Measurements from ENCODE around the gene GH1.
A peak's percentile ranks its signal among the peaks of the same experiment; 100 is the strongest.

DNA sequence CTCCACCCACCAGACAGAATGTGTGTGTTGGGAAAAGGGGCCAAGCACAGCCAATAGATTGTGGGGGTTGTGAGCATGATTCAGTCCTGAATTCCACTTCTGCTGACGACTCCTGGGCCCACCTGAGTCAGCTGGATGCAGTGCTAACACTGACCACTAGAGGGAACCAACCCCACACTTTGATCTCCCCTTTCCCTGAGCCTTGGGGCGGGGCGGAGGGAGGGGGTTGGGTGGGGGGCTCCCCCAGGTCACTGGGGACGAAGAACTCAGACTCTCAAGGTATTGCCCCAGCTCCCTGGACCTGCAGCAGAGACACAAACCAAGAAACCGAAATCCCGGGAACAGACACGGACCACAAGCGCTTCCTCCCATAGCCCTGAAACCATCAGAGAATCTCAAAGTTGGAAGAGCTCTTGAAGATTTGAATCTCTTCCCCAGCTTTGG lies 7.0 kb downstream of the GH1 start:
- TF ChIP-seq, protein P1, sequence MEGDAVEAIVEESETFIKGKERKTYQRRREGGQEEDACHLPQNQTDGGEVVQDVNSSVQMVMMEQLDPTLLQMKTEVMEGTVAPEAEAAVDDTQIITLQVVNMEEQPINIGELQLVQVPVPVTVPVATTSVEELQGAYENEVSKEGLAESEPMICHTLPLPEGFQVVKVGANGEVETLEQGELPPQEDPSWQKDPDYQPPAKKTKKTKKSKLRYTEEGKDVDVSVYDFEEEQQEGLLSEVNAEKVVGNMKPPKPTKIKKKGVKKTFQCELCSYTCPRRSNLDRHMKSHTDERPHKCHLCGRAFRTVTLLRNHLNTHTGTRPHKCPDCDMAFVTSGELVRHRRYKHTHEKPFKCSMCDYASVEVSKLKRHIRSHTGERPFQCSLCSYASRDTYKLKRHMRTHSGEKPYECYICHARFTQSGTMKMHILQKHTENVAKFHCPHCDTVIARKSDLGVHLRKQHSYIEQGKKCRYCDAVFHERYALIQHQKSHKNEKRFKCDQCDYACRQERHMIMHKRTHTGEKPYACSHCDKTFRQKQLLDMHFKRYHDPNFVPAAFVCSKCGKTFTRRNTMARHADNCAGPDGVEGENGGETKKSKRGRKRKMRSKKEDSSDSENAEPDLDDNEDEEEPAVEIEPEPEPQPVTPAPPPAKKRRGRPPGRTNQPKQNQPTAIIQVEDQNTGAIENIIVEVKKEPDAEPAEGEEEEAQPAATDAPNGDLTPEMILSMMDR (IDR thresholded peaks at IDR 0.05 in 2 of 3, conservative IDR thresholded peaks at IDR 0.05 in 1 of 3; ENCODE audit: borderline replicate concordance in 1 of 3, insufficient read depth in 1 of 3, low read depth in 2 of 3, low read length in 2 of 3) = peak; percentile 57 to 78 (median 59); a peak in 4 of 6 replicates
- TF ChIP-seq CBX3 (IDR thresholded peaks at IDR 0.05; ENCODE audit: low read depth) (no peak), ELF1 (IDR thresholded peaks at IDR 0.05; ENCODE audit: borderline replicate concordance, low read depth) (no peak), SIN3A (IDR thresholded peaks at IDR 0.05; ENCODE audit: low read depth) (no peak), SP1 (IDR thresholded peaks at IDR 0.05; ENCODE audit: low read depth) (no peak), ZNF274 (IDR thresholded peaks at IDR 0.05; ENCODE audit: low read depth, low read length) (no peak)
- TF ChIP-seq, protein P2, sequence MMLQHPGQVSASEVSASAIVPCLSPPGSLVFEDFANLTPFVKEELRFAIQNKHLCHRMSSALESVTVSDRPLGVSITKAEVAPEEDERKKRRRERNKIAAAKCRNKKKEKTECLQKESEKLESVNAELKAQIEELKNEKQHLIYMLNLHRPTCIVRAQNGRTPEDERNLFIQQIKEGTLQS (IDR thresholded peaks at IDR 0.05) = no peak
